Mesendoderm (in vitro differentiated cells): Measurements from ENCODE around the gene ITGB1BP2. TPM values are rescaled to one million over a fixed set of nuclear protein-coding genes. Genes with fewer than 3 reads are reported as not detected.
A peak's percentile ranks its signal among the peaks of the same experiment; 100 is the strongest.

Source experiments
- DNase-seq: peaks from one replicate; pipeline ENCODE4 v3.0.0; 2013
- H2AK5ac ChIP-seq: 2 replicates; pipeline ENCODE4 v1.6.1; 2013; ENCODE audit warnings: low read length, inconsistent platforms
- H2BK120ac ChIP-seq: 2 replicates; pipeline ENCODE4 v1.6.1; 2013; ENCODE audit warnings: low read depth, mild to moderate bottlenecking, low read length, moderate library complexity, mixed read lengths
- H2BK15ac ChIP-seq: replicated peaks from 2 replicates; pipeline ENCODE4 v1.6.1; 2013; ENCODE audit warnings: low read depth, mild to moderate bottlenecking, moderate library complexity
- H2BK5ac ChIP-seq: 2 replicates; pipeline ENCODE4 v1.6.1; 2013; ENCODE audit warnings: low read length, inconsistent platforms
- H3K18ac ChIP-seq: 2 replicates; pipeline ENCODE4 v1.6.1; 2013; ENCODE audit warnings: mild to moderate bottlenecking, low read length, mixed read lengths
- H3K23ac ChIP-seq: one replicate; pipeline ENCODE4 v1.6.1; 2013; ENCODE audit warnings: low read length
- H3K27ac ChIP-seq: 2 replicates; pipeline ENCODE4 v1.5.1; 2013; ENCODE audit warnings: low read depth, mild to moderate bottlenecking, inconsistent platforms, low read length, moderate library complexity
- H3K27me3 ChIP-seq: 2 replicates; pipeline ENCODE4 v1.6.1; 2013; ENCODE audit warnings: low read length, control low read depth, mild to moderate bottlenecking, inconsistent platforms; ENCODE audit not compliant: insufficient read depth, poor library complexity
- H3K36me3 ChIP-seq: 2 replicates; pipeline ENCODE4 v1.6.1; 2013; ENCODE audit warnings: low read length, inconsistent platforms; ENCODE audit not compliant: control insufficient read depth, insufficient read depth
- H3K4ac ChIP-seq: one replicate; pipeline ENCODE4 v1.6.1; 2013; ENCODE audit warnings: low read depth, mild to moderate bottlenecking, low read length, moderate library complexity
- H3K4me1 ChIP-seq: 2 replicates; pipeline ENCODE4 v1.6.1; 2013; ENCODE audit warnings: low read depth, low read length, inconsistent platforms; ENCODE audit not compliant: control insufficient read depth
- H3K4me2 ChIP-seq: 2 replicates; pipeline ENCODE4 v1.6.1; 2013; ENCODE audit warnings: low read length
- H3K4me3 ChIP-seq: 2 replicates; pipeline ENCODE4 v1.5.1; 2013; ENCODE audit warnings: mild to moderate bottlenecking, low read length
- H3K56ac ChIP-seq: one replicate; pipeline ENCODE4 v1.6.1; 2013; ENCODE audit warnings: low read length
- H3K79me1 ChIP-seq: 2 replicates; pipeline ENCODE4 v1.6.1; 2013; ENCODE audit warnings: low read length, inconsistent platforms
- H3K79me2 ChIP-seq: 2 replicates; pipeline ENCODE4 v1.6.1; 2013; ENCODE audit warnings: mild to moderate bottlenecking, low read length; ENCODE audit not compliant: control insufficient read depth, insufficient read depth
- H3K9ac ChIP-seq: 2 replicates; pipeline ENCODE4 v1.6.1; 2013; ENCODE audit warnings: low read length, inconsistent platforms
- H4K5ac ChIP-seq: one replicate; pipeline ENCODE4 v1.6.1; 2013; ENCODE audit warnings: low read length
- H4K8ac ChIP-seq: one replicate; pipeline ENCODE4 v1.6.1; 2013; ENCODE audit warnings: low read depth, mild to moderate bottlenecking, control low read depth, low read length, moderate library complexity
- WGBS: extraction: QIAGEN DNeasy Blood & Tissue Kit; methylation state at CpG from one replicate; pipeline ENCODE4 v1.1.7; 2013; ENCODE audit warnings: low lambda C conversion rate, missing lambda C conversion rate; ENCODE audit not compliant: insufficient coverage; ENCODE audit errors: extremely low coverage; 5-methylcytosine and 5-hydroxymethylcytosine counted together
- polyA plus RNA-seq, 2 experiments: library from polyadenylated mRNA; stranded (reverse); fragments of 200-250 nt; gene quantifications; one replicate each; pipeline ENCODE4 v1.2.3, GENCODE V29; 2013

Gene ITGB1BP2
- 2.7 TPM for polyA plus RNA-seq (2013, experiment 1 of 2)
- polyA plus RNA-seq (2013, experiment 2 of 2): 2.8 TPM

DNA sequence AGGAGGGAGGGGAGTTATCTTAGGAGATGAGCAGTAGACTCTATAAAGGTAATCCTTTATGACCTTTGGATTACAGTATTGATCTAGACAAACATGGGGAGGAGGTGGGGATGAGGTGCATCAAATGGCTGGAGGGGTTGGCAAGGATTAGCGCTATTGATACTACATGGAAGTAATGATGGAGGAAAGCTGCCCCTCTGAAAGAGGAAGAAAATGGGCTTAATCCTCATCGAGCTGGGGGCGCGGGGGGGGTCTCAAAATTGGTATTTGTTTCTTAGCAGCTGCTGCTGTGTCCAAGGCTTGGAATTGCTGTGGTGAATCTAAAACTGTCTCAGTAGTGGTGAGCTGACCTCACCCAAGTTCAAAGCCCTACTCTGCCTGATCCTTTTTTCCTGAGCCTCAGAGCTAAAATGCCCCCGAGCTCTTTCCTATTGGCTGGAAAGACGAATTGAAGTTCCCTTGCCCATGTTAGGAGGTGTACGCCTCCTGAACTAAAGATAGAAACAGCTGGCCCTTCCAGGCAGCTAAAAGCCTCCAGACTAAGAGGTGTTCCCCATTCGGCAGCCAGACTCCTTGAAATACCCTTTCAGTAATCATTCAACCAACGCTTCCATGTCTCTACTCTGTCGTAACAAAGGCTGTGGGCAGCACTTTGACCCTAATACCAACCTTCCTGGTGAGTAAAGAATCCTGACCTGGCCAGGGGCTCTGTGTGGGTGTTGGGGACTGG is at the start of gene ITGB1BP2:
Gene ITGB1BP2 (plus strand): TSS at position 556 of the 730 bp plus-strand sequence. CDS start 57 bp downstream, at position 613.
- peak; percentile 15 for DNase-seq
- H3K9ac ChIP-seq: no peak within 1 kb of the TSS
- H3K4me3 ChIP-seq: no peak within 1 kb of the TSS
- no peak within 1 kb of the TSS for H4K5ac ChIP-seq
- H3K23ac ChIP-seq: no peak within 1 kb of the TSS
- no peak within 1 kb of the TSS for H2BK120ac ChIP-seq
- WGBS: no CpG with 5 or more reads among the region's 10 CpGs
- no peak within 1 kb of the TSS for H3K18ac ChIP-seq
- H3K27ac ChIP-seq: no peak within 1 kb of the TSS
- H3K4me2 ChIP-seq: no peak within 1 kb of the TSS
- no peaks in the 10 kb centered on the region for H3K79me1 ChIP-seq
- no peak within 1 kb of the TSS for H3K4ac ChIP-seq
- H2BK5ac ChIP-seq: no peak within 1 kb of the TSS
- no peak within 1 kb of the TSS for H4K8ac ChIP-seq
- no peak within 1 kb of the TSS for H3K56ac ChIP-seq
- H3K79me2 ChIP-seq: no peaks in the 10 kb centered on the region
- no peaks in the 10 kb centered on the region for H3K27me3 ChIP-seq
- no peak within 1 kb of the TSS for H2AK5ac ChIP-seq
- H3K36me3 ChIP-seq: peaks cover 11% of the 10 kb centered on the region
- H3K4me1 ChIP-seq: no peaks in the 10 kb centered on the region
- no peak within 1 kb of the TSS for H2BK15ac ChIP-seq

GRCh38 chrX:71252221-71252620 is 49.3 kb upstream of the ITGB1BP2 start:
- Histone ChIP-seq H3K23ac (no peak overlapping the region), H3K4me1 (no peaks in the 10 kb centered on the region), H3K27me3 (no peaks in the 10 kb centered on the region)

DNA sequence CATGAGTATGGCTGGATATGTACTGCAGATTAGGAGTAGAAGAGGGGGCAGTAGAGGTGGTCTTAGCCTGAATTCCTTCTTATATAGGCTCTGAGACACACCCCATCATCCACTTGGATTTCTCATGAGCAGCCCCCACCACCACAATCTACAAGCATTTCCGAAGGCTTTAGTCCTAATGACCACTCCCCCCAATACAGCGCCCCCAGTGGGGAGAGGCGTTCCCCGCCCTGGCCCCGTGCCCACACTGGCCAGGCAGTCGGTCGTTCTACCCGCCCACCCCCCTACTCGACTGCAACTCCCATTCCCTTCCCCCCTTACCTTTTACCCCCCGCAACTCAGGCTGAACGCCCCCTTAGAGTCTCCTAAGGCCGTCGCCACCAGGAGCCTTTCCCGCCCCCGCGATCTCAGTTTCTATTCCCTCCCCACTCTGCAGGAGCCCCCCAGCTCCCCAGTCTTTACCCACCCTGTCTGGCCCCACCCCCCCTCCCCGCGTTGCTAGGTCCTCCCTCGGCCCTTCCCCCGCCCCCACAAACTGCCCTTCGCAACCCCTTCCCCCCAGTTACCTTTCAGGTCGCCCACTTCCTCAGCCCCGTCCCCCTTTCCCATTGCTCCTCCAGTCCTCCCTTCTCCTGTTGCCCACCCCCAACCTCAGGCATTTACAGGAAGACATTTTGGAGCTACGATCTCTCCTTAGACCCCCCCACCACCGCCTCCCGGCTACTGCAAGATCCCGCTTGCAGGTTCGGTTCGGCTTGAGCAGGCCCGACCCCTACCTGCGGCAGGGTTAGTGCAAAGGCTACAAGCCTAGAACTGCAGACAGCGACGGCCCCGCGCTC is 48.1 kb upstream of the ITGB1BP2 start:
- H3K4me2 ChIP-seq: peak overlapping the region; percentile 34
- no peaks in the 10 kb centered on the region for H3K27me3 ChIP-seq
- no peak overlapping the region for H2BK120ac ChIP-seq
- no peak overlapping the region for H4K5ac ChIP-seq
- peak overlapping the region; percentile 95 for H3K4ac ChIP-seq
- H3K56ac ChIP-seq: peak overlapping the region; percentile 93
- H3K27ac ChIP-seq: peak overlapping the region; percentile 90
- peaks cover 16% of the 10 kb centered on the region for H3K79me2 ChIP-seq
- H3K9ac ChIP-seq: peak overlapping the region; percentile 91
- WGBS: no CpG with 5 or more reads among the region's 35 CpGs
- DNase-seq: peak; percentile 60
- peak overlapping the region; percentile 83 for H3K4me3 ChIP-seq
- H3K23ac ChIP-seq: no peak overlapping the region
- peaks cover 1% of the 10 kb centered on the region for H3K79me1 ChIP-seq
- H3K36me3 ChIP-seq: peaks cover 2% of the 10 kb centered on the region
- H3K4me1 ChIP-seq: no peaks in the 10 kb centered on the region
- H2BK5ac ChIP-seq: peak overlapping the region; percentile 80
- no peak overlapping the region for H4K8ac ChIP-seq
- H2BK15ac ChIP-seq: no peak overlapping the region
- no peak overlapping the region for H2AK5ac ChIP-seq
- peak overlapping the region; percentile 69 for H3K18ac ChIP-seq

More at GRCh38 chrX:71252221-71252620, 49.3 kb upstream of the ITGB1BP2 start:
- no peak overlapping the region for H3K18ac ChIP-seq
- H3K4ac ChIP-seq: no peak overlapping the region
- no peak overlapping the region for H3K27ac ChIP-seq
- H2BK15ac ChIP-seq: no peak overlapping the region
- no peak overlapping the region for H2BK120ac ChIP-seq
- H3K4me3 ChIP-seq: peak overlapping the region; percentile 3
- H4K8ac ChIP-seq: no peak overlapping the region
- peak overlapping the region; percentile 9 for H3K4me2 ChIP-seq
- H3K79me1 ChIP-seq: peaks cover 1% of the 10 kb centered on the region
- H2BK5ac ChIP-seq: no peak overlapping the region
- no peak overlapping the region for H2AK5ac ChIP-seq
- H3K36me3 ChIP-seq: peaks cover 4% of the 10 kb centered on the region
- DNase-seq: no peak
- H3K79me2 ChIP-seq: peaks cover 16% of the 10 kb centered on the region
- H3K9ac ChIP-seq: peak overlapping the region; percentile 73
- 100% methylated on average over 1 of the region's 2 CpGs for WGBS
- H4K5ac ChIP-seq: no peak overlapping the region
- H3K56ac ChIP-seq: peak overlapping the region; percentile 68

DNA sequence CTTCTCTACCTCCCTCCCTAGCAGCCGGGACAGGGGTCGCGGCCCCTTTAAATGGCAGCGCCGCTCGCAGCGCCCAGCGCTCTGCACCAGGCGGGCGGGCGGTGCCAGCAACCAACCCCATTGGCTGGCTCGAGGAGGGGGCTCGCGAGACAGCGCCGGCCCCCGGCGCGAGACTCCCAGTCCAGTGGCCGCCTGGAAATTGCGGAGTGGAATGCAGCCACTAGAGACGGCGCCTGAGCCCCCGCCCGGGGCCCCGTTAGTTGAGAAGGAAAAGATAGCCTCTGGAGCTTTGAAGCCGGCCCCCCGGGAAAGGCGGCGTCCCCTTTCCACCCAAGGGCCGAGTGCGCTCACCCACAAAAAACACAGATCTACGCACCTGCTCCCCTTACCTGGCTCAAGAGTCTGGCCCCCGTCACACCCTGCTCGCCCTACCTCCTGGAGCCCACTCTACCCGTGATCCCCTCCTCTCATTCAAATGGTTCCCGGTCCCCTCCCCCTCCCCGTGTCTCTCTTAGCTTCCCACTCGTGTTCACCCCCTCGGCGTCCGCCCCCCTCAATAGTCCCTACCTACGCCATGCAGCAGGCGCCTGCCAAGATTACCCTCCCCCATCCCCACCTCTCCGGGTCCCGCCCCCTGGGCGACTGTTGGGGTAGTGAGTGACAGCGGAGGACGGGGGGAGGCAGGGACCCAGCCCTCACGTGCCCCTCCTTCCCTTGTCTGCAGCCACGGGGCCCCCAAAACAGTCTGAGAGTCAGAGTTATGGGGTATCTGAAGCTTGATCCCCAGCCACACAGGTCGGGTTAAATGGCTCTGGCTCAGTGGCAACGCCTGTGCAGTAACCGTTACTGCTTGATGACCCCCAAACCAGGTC is 47.2 kb upstream of the ITGB1BP2 start, which contains the start of gene ZMYM3:
Gene ZMYM3 (minus strand): TSS at position 49 of the 872 bp plus-strand sequence. CDS start 885 bp downstream, outside the sequence.
- DNase-seq: peak; percentile 94
- Histone ChIP-seq H3K79me2 (peaks cover 16% of the 10 kb centered on the region), H2BK15ac (no peak within 1 kb of the TSS), H4K8ac (no peak within 1 kb of the TSS), H3K36me3 (no peaks in the 10 kb centered on the region), H3K27me3 (no peaks in the 10 kb centered on the region), H3K9ac (peak within 1 kb of the TSS; percentile 91), H3K23ac (no peak within 1 kb of the TSS), H2BK120ac (no peak within 1 kb of the TSS), H2BK5ac (peak within 1 kb of the TSS; percentile 80), H3K4ac (peak within 1 kb of the TSS; percentile 96), H3K56ac (peak within 1 kb of the TSS; percentile 93), H2AK5ac (no peak within 1 kb of the TSS), H3K4me1 (no peaks in the 10 kb centered on the region), H3K27ac (peak within 1 kb of the TSS; percentile 90), H4K5ac (no peak within 1 kb of the TSS), H3K4me2 (peak within 1 kb of the TSS; percentile 58), H3K18ac (peak within 1 kb of the TSS; percentile 83), H3K4me3 (peak within 1 kb of the TSS; percentile 83), H3K79me1 (peaks cover 1% of the 10 kb centered on the region)
- WGBS: no CpG with 5 or more reads among the region's 54 CpGs

- H3K27ac ChIP-seq: no peak overlapping the region
- H3K4me2 ChIP-seq: no peak overlapping the region
- no peak overlapping the region for H2BK120ac ChIP-seq
- no peak overlapping the region for H2BK5ac ChIP-seq
- no peak overlapping the region for H3K56ac ChIP-seq
- no peak overlapping the region for H3K4me3 ChIP-seq
- H4K5ac ChIP-seq: no peak overlapping the region
- no peak overlapping the region for H2BK15ac ChIP-seq
- no peak for DNase-seq
- H3K27me3 ChIP-seq: no peaks in the 10 kb centered on the region
- WGBS: no CpG with 5 or more reads among the region's 6 CpGs
- no peaks in the 10 kb centered on the region for H3K36me3 ChIP-seq
- no peak overlapping the region for H2AK5ac ChIP-seq
- H3K4ac ChIP-seq: no peak overlapping the region
- no peak overlapping the region for H3K9ac ChIP-seq
- no peaks in the 10 kb centered on the region for H3K79me1 ChIP-seq
- H3K23ac ChIP-seq: no peak overlapping the region
- H3K79me2 ChIP-seq: peaks cover 16% of the 10 kb centered on the region
- H3K18ac ChIP-seq: no peak overlapping the region
- H4K8ac ChIP-seq: no peak overlapping the region
- no peaks in the 10 kb centered on the region for H3K4me1 ChIP-seq
Observed at GRCh38 chrX:71256051-71256450, 45.5 kb upstream of the ITGB1BP2 start.
